ENCODE measurements around the gene C4orf33. TPM values are rescaled to one million over a fixed set of nuclear protein-coding genes. Genes with fewer than 3 reads are reported as not detected.
A peak's percentile ranks its signal among the peaks of the same experiment; 100 is the strongest.
"Not testable (repeated sequence)": the region's sequence is repeated elsewhere in the genome, so short reads cannot be mapped to it uniquely, and the experiment has no call there.

Gene C4orf33, protein sequence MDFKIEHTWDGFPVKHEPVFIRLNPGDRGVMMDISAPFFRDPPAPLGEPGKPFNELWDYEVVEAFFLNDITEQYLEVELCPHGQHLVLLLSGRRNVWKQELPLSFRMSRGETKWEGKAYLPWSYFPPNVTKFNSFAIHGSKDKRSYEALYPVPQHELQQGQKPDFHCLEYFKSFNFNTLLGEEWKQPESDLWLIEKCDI
- total RNA-seq = 3.7 and 6.1 TPM in 2 replicates
- polyA plus RNA-seq = 6.4 and 7.5 TPM in 2 replicates

DNA sequence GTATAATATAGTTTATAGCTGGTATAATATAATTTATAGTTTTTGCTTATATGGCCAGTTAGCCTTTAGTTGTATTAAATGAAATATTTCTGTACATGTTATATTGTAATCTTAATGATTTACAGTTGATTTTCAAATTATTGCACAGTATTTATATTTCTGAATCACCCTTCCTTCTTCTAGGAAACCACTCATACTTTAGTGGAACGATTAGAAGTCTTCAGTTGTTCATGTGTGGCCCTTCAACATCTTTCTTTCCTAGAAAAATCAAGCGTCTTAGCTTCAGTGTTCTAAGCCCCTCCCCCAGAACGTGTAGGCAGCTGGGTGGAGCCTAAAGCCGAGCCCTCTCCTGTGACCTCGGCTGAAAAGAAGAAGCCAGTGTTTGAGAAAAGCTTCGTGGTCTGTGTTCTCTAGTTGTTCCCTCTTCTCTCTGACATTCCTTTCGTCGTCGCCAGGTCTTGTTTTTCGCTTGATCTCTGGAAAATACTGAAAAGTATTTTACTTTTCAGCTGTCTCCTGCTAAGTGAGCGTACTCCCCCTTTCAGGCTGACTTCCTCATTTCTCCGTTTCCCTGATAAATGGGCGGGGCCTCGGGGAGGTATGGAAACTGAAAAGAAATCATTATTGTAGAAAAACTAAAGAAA is at the start of gene C4orf33:
C4orf33 (plus strand) TSS at position 342 of the 644 bp plus-strand sequence. CDS start 6,459 bp downstream, outside the sequence.
- H3K27me3 ChIP-seq = no peaks in the 10 kb centered on the region
- no peaks in the 10 kb centered on the region for H3K36me3 ChIP-seq
- peak within 1 kb of the TSS; percentile 36 for H3K4me3 ChIP-seq
- TF ChIP-seq, protein P1, sequence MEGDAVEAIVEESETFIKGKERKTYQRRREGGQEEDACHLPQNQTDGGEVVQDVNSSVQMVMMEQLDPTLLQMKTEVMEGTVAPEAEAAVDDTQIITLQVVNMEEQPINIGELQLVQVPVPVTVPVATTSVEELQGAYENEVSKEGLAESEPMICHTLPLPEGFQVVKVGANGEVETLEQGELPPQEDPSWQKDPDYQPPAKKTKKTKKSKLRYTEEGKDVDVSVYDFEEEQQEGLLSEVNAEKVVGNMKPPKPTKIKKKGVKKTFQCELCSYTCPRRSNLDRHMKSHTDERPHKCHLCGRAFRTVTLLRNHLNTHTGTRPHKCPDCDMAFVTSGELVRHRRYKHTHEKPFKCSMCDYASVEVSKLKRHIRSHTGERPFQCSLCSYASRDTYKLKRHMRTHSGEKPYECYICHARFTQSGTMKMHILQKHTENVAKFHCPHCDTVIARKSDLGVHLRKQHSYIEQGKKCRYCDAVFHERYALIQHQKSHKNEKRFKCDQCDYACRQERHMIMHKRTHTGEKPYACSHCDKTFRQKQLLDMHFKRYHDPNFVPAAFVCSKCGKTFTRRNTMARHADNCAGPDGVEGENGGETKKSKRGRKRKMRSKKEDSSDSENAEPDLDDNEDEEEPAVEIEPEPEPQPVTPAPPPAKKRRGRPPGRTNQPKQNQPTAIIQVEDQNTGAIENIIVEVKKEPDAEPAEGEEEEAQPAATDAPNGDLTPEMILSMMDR (IDR thresholded peaks at IDR 0.05; ENCODE audit: low read depth, low read length) = no peak
- DNase-seq (ENCODE audit: low read depth in 1 of 2, low spot score in 1 of 2) = peak; percentile 77 to 81
- H3K27ac ChIP-seq = peak within 1 kb of the TSS; percentile 22
- peaks cover 8% of the 10 kb centered on the region for H3K4me1 ChIP-seq (ENCODE audit: low read depth)
- H3K9me3 ChIP-seq (ENCODE audit: low read depth) = no peaks in the 10 kb centered on the region

DNA sequence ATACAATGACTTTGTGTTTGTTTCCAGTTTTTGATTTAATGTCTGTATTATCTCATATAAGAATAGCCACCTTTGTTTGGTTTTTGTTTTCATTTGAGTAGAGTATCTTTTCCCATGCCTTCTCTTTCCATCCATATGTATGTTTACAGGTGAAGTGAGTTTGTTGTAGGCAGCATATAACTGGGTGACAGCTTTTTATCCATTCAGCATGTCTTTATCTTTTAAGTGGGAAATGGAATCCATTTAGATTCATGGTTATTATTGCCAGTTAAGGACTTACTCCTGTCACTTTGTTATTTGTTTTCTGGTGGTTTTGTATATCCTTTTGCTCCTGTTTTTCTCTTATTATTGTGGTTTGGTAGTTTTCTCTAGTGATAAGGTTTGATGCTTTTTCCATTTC is 36.9 kb upstream of the C4orf33 start:
- no peaks in the 10 kb centered on the region for H3K4me1 ChIP-seq (ENCODE audit: low read depth)
- DNase-seq (ENCODE audit: low read depth in 1 of 2, low spot score in 1 of 2) = no peak
- H3K4me3 ChIP-seq = no peak overlapping the region
- no peaks in the 10 kb centered on the region for H3K36me3 ChIP-seq
- no peaks in the 10 kb centered on the region for H3K27me3 ChIP-seq
- H3K9me3 ChIP-seq (ENCODE audit: low read depth) = no peaks in the 10 kb centered on the region
- TF ChIP-seq, protein P1 (IDR thresholded peaks at IDR 0.05; ENCODE audit: low read depth, low read length) = no peak
- H3K27ac ChIP-seq = no peak overlapping the region

DNA sequence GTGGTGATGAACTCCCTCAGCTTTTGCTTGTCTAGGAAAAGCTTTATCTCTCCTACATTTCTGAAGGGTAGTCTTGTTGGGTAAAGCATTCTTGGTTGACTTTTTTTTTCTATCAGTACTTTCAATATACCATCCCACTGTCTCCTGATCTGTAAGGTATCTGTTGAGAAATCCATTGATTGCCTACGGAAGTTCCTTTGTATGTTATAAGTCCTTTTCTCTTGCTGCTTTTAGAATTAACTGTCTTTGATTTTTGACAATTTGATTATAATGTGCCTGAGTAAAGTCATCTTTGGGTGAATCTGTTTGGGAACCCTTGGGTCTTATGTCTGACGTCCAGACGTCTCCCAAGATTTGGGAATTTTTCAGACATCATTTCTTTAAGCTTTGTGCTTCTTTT is 33.4 kb upstream of the C4orf33 start:
- no peak for DNase-seq (ENCODE audit: low read depth in 1 of 2, low spot score in 1 of 2)
- Histone ChIP-seq H3K27ac (no peak overlapping the region), H3K27me3 (no peaks in the 10 kb centered on the region), H3K36me3 (no peaks in the 10 kb centered on the region), H3K9me3 (ENCODE audit: low read depth) (no peaks in the 10 kb centered on the region), H3K4me1 (ENCODE audit: low read depth) (no peaks in the 10 kb centered on the region), H3K4me3 (no peak overlapping the region)
- TF ChIP-seq, protein P1 (IDR thresholded peaks at IDR 0.05; ENCODE audit: low read depth, low read length) = no peak

DNA sequence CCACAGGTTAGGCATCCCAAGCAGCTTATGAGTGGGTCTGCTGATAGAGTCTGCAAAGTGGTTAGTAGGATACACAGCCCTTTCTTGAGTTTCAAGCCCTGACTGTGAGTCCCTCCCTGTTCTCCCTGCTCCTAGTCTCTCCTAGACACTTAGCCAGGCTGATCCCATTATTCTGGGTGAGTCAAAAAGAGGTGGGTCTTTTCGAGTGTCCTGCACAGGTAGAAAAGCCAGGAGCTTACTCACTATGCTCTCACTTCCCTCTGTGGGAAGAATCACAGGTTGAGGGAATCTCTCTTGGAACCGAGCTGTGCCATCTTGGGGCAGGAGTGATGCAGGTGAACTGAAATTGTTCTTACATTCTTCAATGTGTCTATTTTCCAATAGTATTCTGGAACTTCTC is 32.3 kb upstream of the C4orf33 start:
- H3K27me3 ChIP-seq = no peaks in the 10 kb centered on the region
- no peak overlapping the region for H3K27ac ChIP-seq
- no peaks in the 10 kb centered on the region for H3K4me1 ChIP-seq (ENCODE audit: low read depth)
- no peak overlapping the region for H3K4me3 ChIP-seq
- H3K36me3 ChIP-seq = no peaks in the 10 kb centered on the region
- TF ChIP-seq, protein P1 (IDR thresholded peaks at IDR 0.05; ENCODE audit: low read depth, low read length) = no peak
- DNase-seq (ENCODE audit: low read depth in 1 of 2, low spot score in 1 of 2) = no peak
- no peaks in the 10 kb centered on the region for H3K9me3 ChIP-seq (ENCODE audit: low read depth)

DNA sequence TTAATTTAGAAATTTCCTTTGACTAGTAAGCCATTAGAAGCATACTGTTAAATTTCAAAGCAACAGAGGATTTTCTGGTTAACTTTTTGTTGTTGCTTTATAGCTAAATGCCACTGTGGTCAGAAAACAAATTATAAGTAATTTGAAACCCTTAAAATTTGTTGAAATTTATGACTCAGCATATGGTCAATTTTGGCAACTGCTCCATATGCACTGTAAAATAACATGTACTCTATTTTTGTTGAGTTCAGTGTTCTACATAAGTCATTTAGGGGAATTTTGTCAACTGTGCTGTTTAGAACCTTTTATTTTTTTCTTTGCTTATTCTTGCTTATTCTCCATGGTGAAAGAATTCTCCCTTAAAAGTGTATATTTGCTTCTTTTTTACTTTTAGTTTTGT is 31.2 kb upstream of the C4orf33 start:
- H3K36me3 ChIP-seq = no peaks in the 10 kb centered on the region
- TF ChIP-seq, protein P1 (IDR thresholded peaks at IDR 0.05; ENCODE audit: low read depth, low read length) = no peak
- H3K9me3 ChIP-seq (ENCODE audit: low read depth) = no peaks in the 10 kb centered on the region
- no peaks in the 10 kb centered on the region for H3K27me3 ChIP-seq
- no peak overlapping the region for H3K27ac ChIP-seq
- peak in 1 of 2 donors; percentile 58 for DNase-seq (ENCODE audit: low read depth in 1 of 2, low spot score in 1 of 2)
- H3K4me1 ChIP-seq (ENCODE audit: low read depth) = no peaks in the 10 kb centered on the region
- no peak overlapping the region for H3K4me3 ChIP-seq

DNA sequence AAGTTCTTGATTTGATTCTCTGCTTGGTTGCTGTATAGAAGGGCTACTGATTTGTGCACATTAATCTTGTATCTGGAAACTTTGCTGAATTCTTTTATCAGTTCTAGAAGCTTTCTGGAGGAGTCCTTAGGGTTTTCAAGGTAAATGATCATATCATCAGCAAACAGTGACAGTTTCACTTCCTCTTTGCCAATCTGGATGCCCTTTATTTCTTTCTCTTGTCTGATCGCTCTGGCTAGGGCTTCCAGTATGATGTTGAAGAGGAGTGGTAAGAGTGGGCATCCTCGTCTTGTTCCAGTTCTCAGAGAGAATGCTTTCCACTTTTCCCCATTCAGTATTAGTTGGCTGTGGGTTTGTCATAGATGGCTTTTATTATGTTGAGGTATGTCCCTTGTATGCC is 26.4 kb upstream of the C4orf33 start:
- not testable (repeated sequence) for H3K4me3 ChIP-seq; H3K27me3 ChIP-seq; DNase-seq (ENCODE audit: low read depth in 1 of 2, low spot score in 1 of 2); H3K4me1 ChIP-seq (ENCODE audit: low read depth); H3K9me3 ChIP-seq (ENCODE audit: low read depth); H3K27ac ChIP-seq; H3K36me3 ChIP-seq

Data from cardiac muscle cell (in vitro differentiated cells and primary cell).